Endothelial cell of umbilical vein (primary cell): Measurements from ENCODE around the gene CLIP1. TPM values are rescaled to one million over a fixed set of nuclear protein-coding genes. Genes with fewer than 3 reads are reported as not detected.
"Not testable (repeated sequence)": the region's sequence is repeated elsewhere in the genome, so short reads cannot be mapped to it uniquely, and the experiment has no call there.

Source experiments
- BruUV-seq: library from RNA; stranded (reverse); fragments of 400-500 nt; replicated peaks from 2 replicates; lab custom pipeline; 2021; lab: Mats Ljungman, UMichigan
- CTCF ChIA-PET: fragments of 300-600, 350-600 bp; sonication (Branson Sonifier 250); formaldehyde crosslinking; loops from one replicate; lab custom pipeline; 2021; ENCODE audit warnings: antibody characterized with exemption, inconsistent platforms; lab: Charles Lee
- POLR2A ChIA-PET: fragments of 300-600, 350-600 bp; sonication (Branson Sonifier 250); formaldehyde crosslinking; loops from one replicate; lab custom pipeline; 2021; ENCODE audit warnings: antibody characterized with exemption, inconsistent platforms; lab: Charles Lee
- DNase-seq: peaks from one replicate; pipeline ENCODE4 v3.0.0-alpha.2; 2011; ENCODE audit warnings: low read depth, low spot score
- FAIRE-seq: peaks from 2 replicates; lab custom pipeline; 2011; peaks lifted over from hg19 to GRCh38; lab: Jason Lieb, UNC
- H2AFZ ChIP-seq: 2 replicates; pipeline ENCODE4 v1.6.0; 2012; ENCODE audit warnings: low read depth, low read length, control low read depth, inconsistent platforms
- H3K27ac ChIP-seq: 2 replicates; pipeline ENCODE4 v1.5.1; 2011; ENCODE audit warnings: low read depth, mild to moderate bottlenecking, control low read depth, low read length, moderate library complexity; ENCODE audit not compliant: insufficient read depth
- H3K27me3 ChIP-seq, 2 experiments: 2 replicates each; pipeline versions ENCODE4 v1.6.0 to v1.6.1; 2011; ENCODE audit warnings: low read length in 2 of 2, mixed read lengths in 1 of 2; ENCODE audit not compliant: control insufficient read depth in 2 of 2, insufficient read depth in 2 of 2
- H3K36me3 ChIP-seq, 2 experiments: 2 replicates in 1 of 2; 3 replicates in 1 of 2; pipeline ENCODE4 v1.5.1; 2011; ENCODE audit warnings: low read length in 2 of 2, mild to moderate bottlenecking in 1 of 2, moderate library complexity in 1 of 2; ENCODE audit not compliant: control insufficient read depth in 2 of 2, insufficient read depth in 2 of 2; ENCODE audit errors: extremely low read depth in 1 of 2
- H3K4me1 ChIP-seq: 3 replicates; pipeline ENCODE4 v1.5.1; 2011; ENCODE audit warnings: mild to moderate bottlenecking, low read length; ENCODE audit not compliant: control insufficient read depth, insufficient read depth; ENCODE audit errors: extremely low read depth
- H3K4me2 ChIP-seq: 2 replicates; pipeline ENCODE4 v1.6.1; 2011; ENCODE audit warnings: low read length, control low read depth, mixed read lengths; ENCODE audit not compliant: insufficient read depth
- H3K4me3 ChIP-seq, 3 experiments: fragments of 200-600 bp in 1 of 3; sonication (generic), shearing (Covaris generic) in 1 of 3; replicated peaks in 1 of 3; 2 replicates each; pipeline ENCODE4 v1.5.1; 2011 to 2016; ENCODE audit warnings: control low read depth in 3 of 3, low read length in 3 of 3, mild to moderate bottlenecking in 2 of 3, inconsistent platforms in 1 of 3, low read depth in 1 of 3, moderate library complexity in 1 of 3; ENCODE audit not compliant: insufficient read depth in 1 of 3
- H3K79me2 ChIP-seq: 2 replicates; pipeline ENCODE4 v1.6.0; 2012; ENCODE audit warnings: low read length, inconsistent platforms; ENCODE audit not compliant: control insufficient read depth, insufficient read depth
- H3K9ac ChIP-seq: replicated peaks from 2 replicates; pipeline ENCODE3; 2011; ENCODE audit warnings: low read length, control low read depth; ENCODE audit not compliant: insufficient read depth; ENCODE audit errors: extremely low read depth
- H3K9me1 ChIP-seq: replicated peaks from 3 replicates; pipeline ENCODE4 v1.6.0; 2011; ENCODE audit warnings: mild to moderate bottlenecking, low read length; ENCODE audit not compliant: control insufficient read depth, insufficient read depth; ENCODE audit errors: extremely low read depth
- H3K9me3 ChIP-seq: replicated peaks from 2 replicates; pipeline ENCODE4 v1.5.1; 2012; ENCODE audit warnings: low read length, inconsistent platforms; ENCODE audit not compliant: control insufficient read depth, insufficient read depth
- H4K20me1 ChIP-seq: replicated peaks from 2 replicates; pipeline ENCODE3; 2011; ENCODE audit warnings: mild to moderate bottlenecking, low read length; ENCODE audit not compliant: control insufficient read depth, insufficient read depth; ENCODE audit errors: extremely low read depth
- POLR2A ChIP-seq: IDR thresholded peaks from 2 replicates; pipeline ENCODE4 v1.6.1; 2012; ENCODE audit warnings: low read depth, mild to moderate bottlenecking, control low read depth, low read length
- dilution Hi-C: fragments of 300-500 bp; cut with MboI; formaldehyde crosslinking; loops from one replicate; pipeline ENCODE4 v1.15.0; 2019; ENCODE audit warnings: low sequenced_read_pairs; ENCODE audit not compliant: extremely low pct_ligation_motif_present
- intact Hi-C: fragments of 100-400 bp; cut with micrococcal nuclease; formaldehyde crosslinking; loops from one replicate; pipeline ENCODE4 v1.10.0; 2022
- polyA plus RNA-seq, 4 experiments: library from polyadenylated mRNA; depleted of rRNA in 3 of 4; stranded (reverse) in 3 of 4; unstranded in 1 of 4; fragments of >200 nt; gene quantifications; 2 replicates each; pipeline versions ENCODE4 v1.2.1 to v1.2.3, GENCODE V29; 2011 to 2012; ENCODE audit warnings: missing spikeins in 1 of 4
- total RNA-seq: library from RNA; stranded (reverse); gene quantifications from 2 replicates; pipeline ENCODE4 v1.2.3, GENCODE V29; 2021
- TF ChIP-seq, protein P1 (sequence below), 2 donors: IDR thresholded peaks; 1 replicate in 1 of 2; 2 replicates in 1 of 2; pipeline ENCODE4 v1.5.1; 2011; ENCODE audit warnings: low read length in 2 of 2, mild to moderate bottlenecking in 2 of 2, moderate library complexity in 2 of 2, control low read depth in 1 of 2, inconsistent platforms in 1 of 2, low read depth in 1 of 2; ENCODE audit not compliant: insufficient read depth in 1 of 2; ENCODE audit errors: extremely low read depth in 1 of 2

Gene CLIP1
- total and polyA plus RNA-seq, 2 donors (not counting 3 experiments of a cell fraction or from before 2014, with no cell fraction given): 56.5 to 84.3 TPM

DNA sequence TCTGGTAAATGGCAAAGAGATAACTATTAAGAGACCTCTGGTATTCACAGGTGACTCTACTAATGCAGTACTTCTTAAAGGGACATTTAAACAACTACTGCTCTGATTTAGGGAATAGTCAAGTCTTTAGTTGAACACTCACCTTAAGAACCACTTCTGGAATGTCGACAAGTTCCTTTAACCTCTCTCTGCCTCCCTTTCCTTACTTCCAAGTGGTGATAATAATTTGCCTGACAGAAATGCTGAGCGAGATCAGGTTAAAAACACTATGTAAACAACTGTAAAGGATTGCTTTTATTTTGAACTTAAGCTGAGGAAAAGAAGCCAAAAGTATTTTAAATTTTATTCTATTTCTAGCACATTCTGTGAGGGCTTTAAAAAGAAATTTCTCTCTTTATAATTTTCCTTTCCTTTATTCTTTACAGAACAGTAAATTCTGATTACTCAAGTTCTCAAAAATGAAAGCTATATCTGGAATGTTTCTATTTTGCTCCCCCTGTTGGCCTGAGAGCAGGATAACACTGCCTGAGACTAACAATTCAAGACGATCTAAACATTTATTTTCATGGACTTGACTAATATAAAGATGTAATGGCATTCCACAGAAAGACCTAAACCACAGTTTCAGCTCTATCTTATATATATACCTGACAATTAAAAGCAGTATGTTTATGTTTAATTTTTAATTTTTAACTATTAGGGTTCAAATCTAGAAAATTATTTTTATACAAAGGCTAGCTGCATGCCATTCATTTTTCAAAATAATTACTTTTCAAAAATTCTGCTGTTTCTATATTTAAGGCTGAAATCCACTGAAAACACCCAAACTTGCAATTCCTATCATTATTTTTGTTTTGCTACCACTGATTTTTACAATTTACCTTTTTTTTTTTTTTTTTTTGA is 49.1 kb upstream of the CLIP1 start:
- DNase-seq (peak; percentile 80), FAIRE-seq (peak; percentile 87)
- CTCF ChIA-PET: interaction anchor here (0.6 to 4.9 kb wide), 50 partner anchors 9 to 166 kb away, joined by 3 to 428 read pairs (median 6); partner anchors contain the start of genes RSRC2 and ZCCHC8
- H3K4me1 ChIP-seq: peaks cover 3% of the 10 kb centered on the region
- peaks cover 13 to 17% of the 10 kb centered on the region in 2 experiments for H3K36me3 ChIP-seq
- POLR2A ChIA-PET: interaction anchor here (0.7 to 2.5 kb wide), 3 partner anchors 15 to 71 kb away, joined by 3 to 18 read pairs (median 4); no protein-coding TSS in a partner anchor
- H3K4me3 ChIP-seq: no peak overlapping the region
- peak overlapping the region; percentile 35 for H3K27ac ChIP-seq
- H2AFZ ChIP-seq: no peak overlapping the region
- no peaks in the 10 kb centered on the region for H3K27me3 ChIP-seq
- peak overlapping the region; percentile 28 for H3K4me2 ChIP-seq
- H3K9me3 ChIP-seq: no peaks in the 10 kb centered on the region
- intact Hi-C loops (loop anchor here (1.0 to 2.0 kb wide), 3 partner anchors 48 to 135 kb away; no protein-coding TSS in a partner anchor), dilution Hi-C loops (no loop called here)
- TF ChIP-seq POLR2A: no peak
- TF ChIP-seq, protein P1, sequence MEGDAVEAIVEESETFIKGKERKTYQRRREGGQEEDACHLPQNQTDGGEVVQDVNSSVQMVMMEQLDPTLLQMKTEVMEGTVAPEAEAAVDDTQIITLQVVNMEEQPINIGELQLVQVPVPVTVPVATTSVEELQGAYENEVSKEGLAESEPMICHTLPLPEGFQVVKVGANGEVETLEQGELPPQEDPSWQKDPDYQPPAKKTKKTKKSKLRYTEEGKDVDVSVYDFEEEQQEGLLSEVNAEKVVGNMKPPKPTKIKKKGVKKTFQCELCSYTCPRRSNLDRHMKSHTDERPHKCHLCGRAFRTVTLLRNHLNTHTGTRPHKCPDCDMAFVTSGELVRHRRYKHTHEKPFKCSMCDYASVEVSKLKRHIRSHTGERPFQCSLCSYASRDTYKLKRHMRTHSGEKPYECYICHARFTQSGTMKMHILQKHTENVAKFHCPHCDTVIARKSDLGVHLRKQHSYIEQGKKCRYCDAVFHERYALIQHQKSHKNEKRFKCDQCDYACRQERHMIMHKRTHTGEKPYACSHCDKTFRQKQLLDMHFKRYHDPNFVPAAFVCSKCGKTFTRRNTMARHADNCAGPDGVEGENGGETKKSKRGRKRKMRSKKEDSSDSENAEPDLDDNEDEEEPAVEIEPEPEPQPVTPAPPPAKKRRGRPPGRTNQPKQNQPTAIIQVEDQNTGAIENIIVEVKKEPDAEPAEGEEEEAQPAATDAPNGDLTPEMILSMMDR (IDR thresholded peaks at IDR 0.05; ENCODE audit: extremely low read depth in 1 of 2, insufficient read depth in 1 of 2, low read depth in 1 of 2, low read length in 2 of 2): peak; percentile 46 to 62
- no TSS peak for BruUV-seq
- no peaks in the 10 kb centered on the region for H4K20me1 ChIP-seq
- H3K9me1 ChIP-seq: no peaks in the 10 kb centered on the region
- no peaks in the 10 kb centered on the region for H3K79me2 ChIP-seq
- H3K9ac ChIP-seq: no peak overlapping the region

DNA sequence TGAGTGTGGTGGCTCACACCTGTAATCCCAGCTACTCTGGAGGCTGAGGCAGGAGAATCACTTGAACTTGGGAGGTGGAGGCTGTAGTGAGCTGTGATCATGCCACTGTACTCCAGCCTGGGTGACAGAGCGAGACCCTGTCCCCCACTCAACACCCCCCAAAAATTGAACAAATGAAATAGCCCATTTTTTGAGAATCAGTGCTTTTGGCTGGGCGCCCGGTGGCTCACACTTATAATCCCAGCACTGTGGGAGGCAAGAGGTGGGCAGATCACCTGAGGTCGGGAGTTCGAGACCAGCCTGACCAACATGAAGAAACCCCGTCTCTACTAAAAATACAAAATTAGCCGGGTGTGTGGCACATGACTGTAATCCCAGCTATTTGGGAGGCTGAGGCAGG is 48.1 kb upstream of the CLIP1 start:
- ChIA-PET POLR2A (interaction anchor here (0.6 to 2.5 kb wide), 2 partner anchors 70 to 300 kb away, joined by 6 to 18 read pairs; no protein-coding TSS in a partner anchor), CTCF (interaction anchor here (0.7 to 4.9 kb wide), 13 partner anchors 10 to 147 kb away, joined by 3 to 428 read pairs (median 7); partner anchors contain the start of gene ZCCHC8)
- H3K27ac ChIP-seq, H3K4me1 ChIP-seq, H3K9ac ChIP-seq, H4K20me1 ChIP-seq, BruUV-seq, FAIRE-seq, DNase-seq, H3K79me2 ChIP-seq, H2AFZ ChIP-seq, H3K9me1 ChIP-seq, H3K9me3 ChIP-seq, H3K27me3 ChIP-seq, dilution Hi-C loops, H3K4me3 ChIP-seq, H3K4me2 ChIP-seq: not testable (repeated sequence)
- H3K36me3 ChIP-seq: peaks cover 10 to 12% of the 10 kb centered on the region in 2 experiments
- intact Hi-C loops: loop anchor here (2.0 kb wide), 1 partner anchor 134 kb away; no protein-coding TSS in a partner anchor

DNA sequence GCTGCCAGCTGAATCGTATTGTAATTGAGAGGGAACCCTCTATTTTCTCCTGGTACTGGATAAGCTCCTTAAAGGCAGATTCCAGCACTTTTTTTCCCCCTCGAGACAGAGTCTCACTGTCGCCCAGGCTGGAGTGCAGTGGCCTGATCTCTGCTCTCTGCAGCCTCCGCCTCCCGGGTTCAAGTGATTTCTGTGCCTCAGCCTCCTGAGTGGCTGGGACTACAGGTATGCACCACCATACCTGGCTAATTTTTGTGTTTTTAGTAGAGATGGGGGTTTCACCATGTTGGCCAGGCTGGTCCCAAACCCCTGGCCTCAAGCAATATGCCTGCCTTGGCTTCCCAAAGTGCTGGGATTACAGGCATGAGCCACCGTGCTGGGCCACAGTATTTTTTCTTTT is 47.4 kb upstream of the CLIP1 start:
- intact Hi-C loops: loop anchor here (2.0 kb wide), 1 partner anchor 133 kb away; no protein-coding TSS in a partner anchor
- CTCF ChIA-PET: interaction anchor here (1.8 to 4.9 kb wide), 2 partner anchors 70 to 114 kb away, joined by 5 to 428 read pairs; no protein-coding TSS in a partner anchor

More for the DNA sequence above, 47.4 kb upstream of the CLIP1 start:
- BruUV-seq, FAIRE-seq, H3K4me3 ChIP-seq, H3K9me1 ChIP-seq, DNase-seq, H3K4me1 ChIP-seq, H3K27ac ChIP-seq, H3K9me3 ChIP-seq, H3K79me2 ChIP-seq, H2AFZ ChIP-seq, POLR2A ChIA-PET, H3K4me2 ChIP-seq, H3K27me3 ChIP-seq, H4K20me1 ChIP-seq, dilution Hi-C loops, H3K9ac ChIP-seq: not testable (repeated sequence)
- H3K36me3 ChIP-seq: peaks cover 8 to 12% of the 10 kb centered on the region in 2 experiments
